HepG2 (cell line): ENCODE data around the gene UBAC1. TPM values are rescaled to one million over a fixed set of nuclear protein-coding genes. Genes with fewer than 3 reads are reported as not detected.

Experiments
- CREBL2 ChIP-seq: sonication (generic); formaldehyde crosslinking; IDR thresholded peaks from 2 replicates; pipeline ENCODE4 v1.8.1; 2023; ENCODE audit warnings: missing genetic modification reagents, mild to moderate bottlenecking, borderline replicate concordance
- FOXA1 ChIP-seq, 2 experiments: fragments of 450-650 bp in 1 of 2; sonication (generic) in 1 of 2; formaldehyde crosslinking in 1 of 2; IDR thresholded peaks; 2 replicates each; pipeline versions ENCODE4 v1.4.0 to v1.6.1; 2016 to 2020; ENCODE audit warnings: missing genetic modification reagents in 1 of 2
- FOXM1 ChIP-seq: sonication (generic); formaldehyde crosslinking; IDR thresholded peaks from 2 replicates; pipeline ENCODE4 v1.5.0; 2020; ENCODE audit warnings: missing genetic modification reagents
- GPN1 ChIP-seq: sonication (generic); formaldehyde crosslinking; IDR thresholded peaks from 2 replicates; pipeline ENCODE4 v1.5.1; 2020; ENCODE audit warnings: missing genetic modification reagents, borderline replicate concordance
- GRHL1 ChIP-seq: sonication (generic); formaldehyde crosslinking; conservative IDR thresholded peaks from 2 replicates; pipeline ENCODE4 v1.8.0; 2022; ENCODE audit warnings: missing genetic modification reagents
- HNRNPH1 ChIP-seq: fragments of 200-400 bp; formaldehyde crosslinking; optimal IDR thresholded peaks from 2 replicates; pipeline ENCODE3; 2017; ENCODE audit warnings: mild to moderate bottlenecking, low read depth, low read length
- HNRNPUL1 ChIP-seq: fragments of 200-400 bp; formaldehyde crosslinking; IDR thresholded peaks from 2 replicates; pipeline ENCODE4 v1.6.1; 2017; ENCODE audit warnings: low read depth, mild to moderate bottlenecking, low read length, moderate library complexity
- KDM1A ChIP-seq: IDR thresholded peaks from 2 replicates; pipeline ENCODE4 v1.6.1; 2016; ENCODE audit warnings: missing compliant biosample characterization
- KDM2A ChIP-seq: sonication (generic); formaldehyde crosslinking; IDR thresholded peaks from 2 replicates; pipeline ENCODE4 v1.4.0; 2020; ENCODE audit warnings: low read depth, missing genetic modification reagents, borderline replicate concordance
- MEF2D ChIP-seq: sonication (generic); formaldehyde crosslinking; IDR thresholded peaks from 2 replicates; pipeline ENCODE4 v1.5.1; 2020; ENCODE audit warnings: mild to moderate bottlenecking, missing genetic modification reagents
- MEIS1 ChIP-seq: sonication (generic); formaldehyde crosslinking; IDR thresholded peaks from 2 replicates; pipeline ENCODE4 v1.9.0; 2021; ENCODE audit warnings: mild to moderate bottlenecking, missing genetic modification reagents, moderate library complexity, borderline replicate concordance
- NR3C1 ChIP-seq: sonication (generic); formaldehyde crosslinking; IDR thresholded peaks from 2 replicates; pipeline ENCODE4 v1.4.0; 2020; ENCODE audit warnings: missing genetic modification reagents
- PAWR ChIP-seq: sonication (generic); formaldehyde crosslinking; IDR thresholded peaks from 2 replicates; pipeline ENCODE4 v1.4.0; 2020; ENCODE audit warnings: missing genetic modification reagents, mild to moderate bottlenecking, borderline replicate concordance
- RBFOX2 ChIP-seq: fragments of 200-400 bp; formaldehyde crosslinking; IDR thresholded peaks from 2 replicates; pipeline ENCODE4 v1.6.1; 2017; ENCODE audit warnings: low read depth, mild to moderate bottlenecking, low read length
- SIN3B ChIP-seq: fragments of 150-350 bp; IDR thresholded peaks from 2 replicates; pipeline ENCODE4 v1.6.1; 2014; ENCODE audit warnings: low read length
- SMYD3 ChIP-seq: sonication (generic); formaldehyde crosslinking; IDR thresholded peaks from 2 replicates; pipeline ENCODE4 v1.8.1; 2023; ENCODE audit warnings: mild to moderate bottlenecking, missing genetic modification reagents
- SNAI1 ChIP-seq: sonication (generic); formaldehyde crosslinking; IDR thresholded peaks from 2 replicates; pipeline ENCODE4 v1.5.0; 2020; ENCODE audit warnings: mild to moderate bottlenecking, missing genetic modification reagents, borderline replicate concordance
- SNAPC2 ChIP-seq: sonication (generic); formaldehyde crosslinking; IDR thresholded peaks from 2 replicates; pipeline ENCODE4 v1.8.1; 2022; ENCODE audit warnings: mild to moderate bottlenecking, missing genetic modification reagents
- SRSF4 ChIP-seq: fragments of 200-400 bp; formaldehyde crosslinking; IDR thresholded peaks from one replicate; pipeline ENCODE4 v1.6.1; 2018; ENCODE audit warnings: mild to moderate bottlenecking, low read depth, low read length, moderate library complexity; ENCODE audit not compliant: poor library complexity, severe bottlenecking
- STAG1 ChIP-seq: sonication (generic); formaldehyde crosslinking; IDR thresholded peaks from 2 replicates; pipeline ENCODE4 v1.4.0; 2020; ENCODE audit warnings: missing genetic modification reagents
- TAF1 ChIP-seq: sonication (generic); formaldehyde crosslinking; IDR thresholded peaks from 2 replicates; pipeline ENCODE4 v1.4.0; 2020; ENCODE audit warnings: missing genetic modification reagents
- XBP1 ChIP-seq: sonication (generic); formaldehyde crosslinking; IDR thresholded peaks from 2 replicates; pipeline ENCODE4 v1.5.0; 2020; ENCODE audit warnings: missing genetic modification reagents
- ZFP82 ChIP-seq: sonication (generic); formaldehyde crosslinking; IDR thresholded peaks from 2 replicates; pipeline ENCODE4 v1.5.1; 2020; ENCODE audit warnings: mild to moderate bottlenecking, missing genetic modification reagents, borderline replicate concordance
- ZNF160 ChIP-seq: sonication (generic); formaldehyde crosslinking; IDR thresholded peaks from 2 replicates; pipeline ENCODE4 v1.8.0; 2022; ENCODE audit warnings: mild to moderate bottlenecking, inconsistent platforms, missing genetic modification reagents
- ZNF292 ChIP-seq: sonication (generic); formaldehyde crosslinking; IDR thresholded peaks from 2 replicates; pipeline ENCODE4 v1.8.1; 2022; ENCODE audit warnings: mild to moderate bottlenecking, low read depth, missing genetic modification reagents, borderline replicate concordance
- ZNF331 ChIP-seq: sonication (generic); formaldehyde crosslinking; IDR thresholded peaks from 2 replicates; pipeline ENCODE4 v1.4.0; 2020; ENCODE audit warnings: missing genetic modification reagents
- ZNF432 ChIP-seq: sonication (generic); formaldehyde crosslinking; IDR thresholded peaks from 2 replicates; pipeline ENCODE4 v1.5.0; 2020; ENCODE audit warnings: missing genetic modification reagents, mild to moderate bottlenecking, borderline replicate concordance
- ZNF446 ChIP-seq: sonication (generic); formaldehyde crosslinking; IDR thresholded peaks from 2 replicates; pipeline ENCODE4 v1.5.0; 2020; ENCODE audit warnings: mild to moderate bottlenecking, missing genetic modification reagents
- ZNF597 ChIP-seq: sonication (generic); formaldehyde crosslinking; IDR thresholded peaks from 2 replicates; pipeline ENCODE4 v1.5.0; 2020; ENCODE audit warnings: missing genetic modification reagents
- polyA plus RNA-seq, 8 experiments: library from polyadenylated mRNA; depleted of rRNA in 3 of 8; stranded (reverse) in 7 of 8; unstranded in 1 of 8; fragments of >200 nt; fragmentation: Illumina TruSeq in 4 of 8; extraction: Trizol in 4 of 8; gene quantifications; 2 replicates each; pipeline versions ENCODE4 v1.2.1 to v1.2.3, GENCODE V29; 2011 to 2016; ENCODE audit warnings: low read depth in 4 of 8, missing spikeins in 1 of 8, mixed read lengths in 1 of 8; ENCODE audit not compliant: insufficient read depth in 1 of 8
- total RNA-seq, 5 experiments: library from RNA; depleted of rRNA; stranded (reverse); fragments of >200 nt; fragmentation: Illumina TruSeq; extraction: Trizol; gene quantifications; 2 replicates each; pipeline ENCODE4 v1.2.3, GENCODE V29; 2016; ENCODE audit warnings: low read depth in 1 of 5

Gene UBAC1
- total and polyA plus RNA-seq, 2 of the 13 experiments (the other 11 are each of a cell fraction or from before 2014, with no cell fraction given) = 32.2 to 34.1 TPM

DNA sequence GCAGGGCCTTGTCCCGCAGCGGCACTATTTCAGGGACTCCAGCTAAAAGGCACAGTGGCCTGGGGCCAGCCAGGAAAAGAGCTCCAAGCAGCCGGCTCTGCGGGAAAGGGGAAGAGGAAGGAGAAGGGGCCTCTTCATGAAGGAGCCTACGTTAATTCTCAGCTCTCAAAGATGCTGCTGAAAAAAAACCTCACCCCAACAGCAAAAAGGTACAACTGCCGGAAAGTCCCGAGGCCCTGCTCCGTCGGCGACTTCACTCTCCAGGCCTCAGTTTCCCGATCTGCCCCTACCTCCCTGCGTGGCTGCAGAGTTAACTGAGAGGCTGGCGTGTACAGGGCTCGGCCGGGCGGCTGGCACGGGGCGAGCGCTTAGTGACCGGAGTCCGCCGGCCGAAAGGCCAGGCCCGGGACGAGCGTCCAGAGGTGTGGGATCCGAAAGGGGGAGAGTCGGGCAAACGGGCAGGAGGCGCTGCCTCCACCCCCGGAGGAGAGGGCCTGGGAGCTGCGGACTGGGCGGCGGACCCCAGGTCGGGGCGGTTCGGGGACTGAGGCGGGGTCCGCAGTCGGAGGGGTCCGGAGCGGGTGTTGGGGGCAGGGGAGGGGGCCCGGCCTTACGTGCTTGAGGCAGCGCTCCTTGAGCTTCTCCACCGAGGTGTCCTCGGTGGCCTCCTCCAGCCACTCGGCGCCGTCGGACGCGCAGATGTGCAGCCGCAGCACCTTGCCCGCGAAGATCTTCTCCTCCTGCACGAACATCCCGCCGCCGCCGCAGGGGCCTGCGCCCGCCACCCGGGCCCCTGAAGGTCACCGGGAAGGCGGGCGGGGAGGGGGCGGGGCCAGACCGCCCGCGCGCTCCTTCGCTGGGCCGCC lies 529 bp downstream of the UBAC1 start (continued):
- TF ChIP-seq ZNF292 (no peak), SRSF4 (no peak), ZNF432 (CRISPR knock-in tag) (no peak), ZNF160 (CRISPR knock-in tag) (peak; percentile 67; the same call in 1 of the 2 replicates), HNRNPH1 (no peak), MEF2D (no peak), PAWR (CRISPR knock-in tag) (no peak), SNAI1 (no peak), FOXM1 (CRISPR knock-in tag) (no peak), HNRNPUL1 (no peak), GPN1 (no peak), SNAPC2 (CRISPR knock-in tag) (0 out of 2 replicates have a peak, but pooled peaks have one; percentile 22), KDM1A (CRISPR knock-in tag) (no peak), FOXA1 (IDR thresholded peaks at IDR 0.05) (no peak), FOXA1 (CRISPR knock-in tag; IDR thresholded peaks at IDR 0.05) (no peak), ZNF597 (CRISPR knock-in tag) (no peak), MEIS1 (no peak), SMYD3 (CRISPR knock-in tag) (no peak), KDM2A (CRISPR knock-in tag) (peak; percentile 46; the same call in 1 of the 2 replicates), CREBL2 (CRISPR knock-in tag) (no peak), STAG1 (CRISPR knock-in tag) (no peak), XBP1 (no peak), NR3C1 (no peak), GRHL1 (CRISPR knock-in tag) (no peak), ZNF331 (CRISPR knock-in tag) (0 out of 2 replicates have a peak, but pooled peaks have one; percentile 11), SIN3B (no peak), ZNF446 (CRISPR knock-in tag) (no peak; the same call in 1 of the 2 replicates), RBFOX2 (peak; percentile 55; the same call in 1 of the 2 replicates), TAF1 (peak; percentile 47; the same call in 1 of the 2 replicates), ZFP82 (CRISPR knock-in tag) (no peak)
